ENCODE results near the gene AACS.
"Not testable (repeated sequence)": the region's sequence is repeated elsewhere in the genome, so short reads cannot be mapped to it uniquely, and the experiment has no call there.

AACS gene

GRCh38 chr12:125140279-125141209 lies 75.3 kb downstream of the AACS start:
- POLR2A ChIA-PET = no interaction called here
- no peak for TF ChIP-seq SP1 (IDR thresholded peaks at IDR 0.05)
- no peak for TF ChIP-seq BHLHE40 (IDR thresholded peaks at IDR 0.05; ENCODE audit: borderline replicate concordance)
- no peak for TF ChIP-seq SUZ12 (IDR thresholded peaks at IDR 0.05)
- TF ChIP-seq L3MBTL2 (conservative IDR thresholded peaks at IDR 0.05) = 0 out of 2 replicates have a peak, but pooled peaks have one; percentile 10
- no peak for TF ChIP-seq FOXA1 (IDR thresholded peaks at IDR 0.05)
- CTCF ChIA-PET = no interaction called here
- no peak for DNase-seq (ENCODE audit: extremely low spot score)

GRCh38 chr12:125141210-125141573 lies 76.0 kb downstream of the AACS start:
- CTCF ChIA-PET; DNase-seq (ENCODE audit: extremely low spot score); POLR2A ChIA-PET: not testable (repeated sequence)

GRCh38 chr12:125142601-125143000 lies 77.4 kb downstream of the AACS start:
- ChIA-PET POLR2A (no interaction called here), CTCF (no interaction called here)
- no peak for DNase-seq (ENCODE audit: extremely low spot score)

GRCh38 chr12:125143491-125143890 lies 78.3 kb downstream of the AACS start:
- ChIA-PET CTCF (no interaction called here), POLR2A (no interaction called here)
- TF ChIP-seq TARDBP (IDR thresholded peaks at IDR 0.05) = no peak
- TF ChIP-seq L3MBTL2 (conservative IDR thresholded peaks at IDR 0.05) = no peak
- no peak for TF ChIP-seq FOXM1 (IDR thresholded peaks at IDR 0.05; ENCODE audit: borderline replicate concordance)
- TF ChIP-seq FOXK2 (IDR thresholded peaks at IDR 0.05) = no peak
- TF ChIP-seq BHLHE40 (IDR thresholded peaks at IDR 0.05; ENCODE audit: borderline replicate concordance) = no peak
- no peak for TF ChIP-seq SUZ12 (IDR thresholded peaks at IDR 0.05)
- no peak for TF ChIP-seq FOXA1 (IDR thresholded peaks at IDR 0.05)
- no peak for TF ChIP-seq LEF1 (IDR thresholded peaks at IDR 0.05; ENCODE audit: borderline replicate concordance)
- TF ChIP-seq PKNOX1 (IDR thresholded peaks at IDR 0.05) = no peak
- no peak for TF ChIP-seq ARNT (IDR thresholded peaks at IDR 0.05)
- TF ChIP-seq ZNF384 (IDR thresholded peaks at IDR 0.05) = no peak
- no peak for TF ChIP-seq ELF4 (IDR thresholded peaks at IDR 0.05)
- TF ChIP-seq CTBP1 (IDR thresholded peaks at IDR 0.05; ENCODE audit: borderline replicate concordance) = no peak
- no peak for TF ChIP-seq SP1 (IDR thresholded peaks at IDR 0.05)
- no peak for TF ChIP-seq NFRKB (IDR thresholded peaks at IDR 0.05)
- no peak for TF ChIP-seq HDGF (IDR thresholded peaks at IDR 0.05; ENCODE audit: borderline replicate concordance)
- DNase-seq (ENCODE audit: extremely low spot score) = no peak

More at GRCh38 chr12:125142601-125143000, 77.4 kb downstream of the AACS start:
- no peak for TF ChIP-seq LEF1 (IDR thresholded peaks at IDR 0.05; ENCODE audit: borderline replicate concordance)
- TF ChIP-seq CTBP1 (IDR thresholded peaks at IDR 0.05; ENCODE audit: borderline replicate concordance) = no peak
- TF ChIP-seq FOXM1 (IDR thresholded peaks at IDR 0.05; ENCODE audit: borderline replicate concordance) = no peak
- TF ChIP-seq ELF4 (IDR thresholded peaks at IDR 0.05) = no peak
- no peak for TF ChIP-seq PKNOX1 (IDR thresholded peaks at IDR 0.05)
- no peak for TF ChIP-seq TARDBP (IDR thresholded peaks at IDR 0.05)
- no peak for TF ChIP-seq FOXA1 (IDR thresholded peaks at IDR 0.05)
- no peak for TF ChIP-seq ZNF384 (IDR thresholded peaks at IDR 0.05)
- no peak for TF ChIP-seq BHLHE40 (IDR thresholded peaks at IDR 0.05; ENCODE audit: borderline replicate concordance)
- no peak for TF ChIP-seq SUZ12 (IDR thresholded peaks at IDR 0.05)

- ChIA-PET CTCF (no interaction called here), POLR2A (no interaction called here)
- no peak for TF ChIP-seq FOXK2 (IDR thresholded peaks at IDR 0.05)
- no peak for TF ChIP-seq HDGF (IDR thresholded peaks at IDR 0.05; ENCODE audit: borderline replicate concordance)
- TF ChIP-seq PKNOX1 (IDR thresholded peaks at IDR 0.05) = no peak
- TF ChIP-seq BHLHE40 (IDR thresholded peaks at IDR 0.05; ENCODE audit: borderline replicate concordance) = no peak
- TF ChIP-seq CTBP1 (IDR thresholded peaks at IDR 0.05; ENCODE audit: borderline replicate concordance) = no peak
- no peak for TF ChIP-seq SP1 (IDR thresholded peaks at IDR 0.05)
- TF ChIP-seq FOXM1 (IDR thresholded peaks at IDR 0.05; ENCODE audit: borderline replicate concordance) = no peak
- TF ChIP-seq ARNT (IDR thresholded peaks at IDR 0.05) = no peak
- no peak for DNase-seq (ENCODE audit: extremely low spot score)
These were observed 80.0 kb downstream of the AACS start for GRCh38 chr12:125145196-125145595.

- ChIA-PET CTCF (no interaction called here), POLR2A (no interaction called here)
- TF ChIP-seq HDGF (IDR thresholded peaks at IDR 0.05; ENCODE audit: borderline replicate concordance) = no peak
- TF ChIP-seq BHLHE40 (IDR thresholded peaks at IDR 0.05; ENCODE audit: borderline replicate concordance) = no peak
- TF ChIP-seq PKNOX1 (IDR thresholded peaks at IDR 0.05) = no peak
- no peak for TF ChIP-seq FOXM1 (IDR thresholded peaks at IDR 0.05; ENCODE audit: borderline replicate concordance)
- TF ChIP-seq ARNT (IDR thresholded peaks at IDR 0.05) = no peak
- TF ChIP-seq ELF4 (IDR thresholded peaks at IDR 0.05) = no peak
- TF ChIP-seq LEF1 (IDR thresholded peaks at IDR 0.05; ENCODE audit: borderline replicate concordance) = no peak
- no peak for TF ChIP-seq SP1 (IDR thresholded peaks at IDR 0.05)
- no peak for TF ChIP-seq CTBP1 (IDR thresholded peaks at IDR 0.05; ENCODE audit: borderline replicate concordance)
- no peak for TF ChIP-seq NFRKB (IDR thresholded peaks at IDR 0.05)
- no peak for TF ChIP-seq FOXK2 (IDR thresholded peaks at IDR 0.05)
- TF ChIP-seq L3MBTL2 (conservative IDR thresholded peaks at IDR 0.05) = no peak
- TF ChIP-seq FOXA1 (IDR thresholded peaks at IDR 0.05) = no peak
- no peak for TF ChIP-seq ZNF384 (IDR thresholded peaks at IDR 0.05)
- no peak for TF ChIP-seq SUZ12 (IDR thresholded peaks at IDR 0.05)
- no peak for TF ChIP-seq TARDBP (IDR thresholded peaks at IDR 0.05)
- DNase-seq (ENCODE audit: extremely low spot score) = no peak
These were observed 83.1 kb downstream of the AACS start for GRCh38 chr12:125148316-125148715.
